Adipocyte (in vitro differentiated cells): ENCODE measurements around the gene GPATCH2.
A peak's percentile ranks its signal among the peaks of the same experiment; 100 is the strongest.
"Not testable (repeated sequence)": the region's sequence is repeated elsewhere in the genome, so short reads cannot be mapped to it uniquely, and the experiment has no call there.

ENCODE experiments used
- DNase-seq: peaks from one replicate; pipeline ENCODE4 v3.0.0-alpha.2; 2015; ENCODE audit warnings: low read depth
- H3K27me3 ChIP-seq: replicated peaks from 2 replicates; pipeline ENCODE4 v1.7.0; 2013; ENCODE audit warnings: mild to moderate bottlenecking, low read length, moderate library complexity; ENCODE audit not compliant: control insufficient read depth, insufficient read depth
- H3K36me3 ChIP-seq: 2 replicates; pipeline ENCODE4 v1.7.0; 2013; ENCODE audit warnings: low read length, mild to moderate bottlenecking, moderate library complexity; ENCODE audit not compliant: control insufficient read depth, insufficient read depth, severe bottlenecking
- H3K4me1 ChIP-seq: 2 replicates; pipeline ENCODE4 v1.7.0; 2013; ENCODE audit warnings: mild to moderate bottlenecking, low read length, moderate library complexity; ENCODE audit not compliant: control insufficient read depth, insufficient read depth
- H3K4me3 ChIP-seq: 2 replicates; pipeline ENCODE4 v1.7.0; 2013; ENCODE audit warnings: mild to moderate bottlenecking, low read length, moderate library complexity
- H3K9ac ChIP-seq: 2 replicates; pipeline ENCODE4 v1.7.0; 2013; ENCODE audit warnings: mild to moderate bottlenecking, low read length, moderate library complexity
- H3K9me3 ChIP-seq: 2 replicates; pipeline ENCODE4 v1.7.0; 2013; ENCODE audit warnings: mild to moderate bottlenecking, low read length, moderate library complexity; ENCODE audit not compliant: control insufficient read depth

The GPATCH2 gene

DNA sequence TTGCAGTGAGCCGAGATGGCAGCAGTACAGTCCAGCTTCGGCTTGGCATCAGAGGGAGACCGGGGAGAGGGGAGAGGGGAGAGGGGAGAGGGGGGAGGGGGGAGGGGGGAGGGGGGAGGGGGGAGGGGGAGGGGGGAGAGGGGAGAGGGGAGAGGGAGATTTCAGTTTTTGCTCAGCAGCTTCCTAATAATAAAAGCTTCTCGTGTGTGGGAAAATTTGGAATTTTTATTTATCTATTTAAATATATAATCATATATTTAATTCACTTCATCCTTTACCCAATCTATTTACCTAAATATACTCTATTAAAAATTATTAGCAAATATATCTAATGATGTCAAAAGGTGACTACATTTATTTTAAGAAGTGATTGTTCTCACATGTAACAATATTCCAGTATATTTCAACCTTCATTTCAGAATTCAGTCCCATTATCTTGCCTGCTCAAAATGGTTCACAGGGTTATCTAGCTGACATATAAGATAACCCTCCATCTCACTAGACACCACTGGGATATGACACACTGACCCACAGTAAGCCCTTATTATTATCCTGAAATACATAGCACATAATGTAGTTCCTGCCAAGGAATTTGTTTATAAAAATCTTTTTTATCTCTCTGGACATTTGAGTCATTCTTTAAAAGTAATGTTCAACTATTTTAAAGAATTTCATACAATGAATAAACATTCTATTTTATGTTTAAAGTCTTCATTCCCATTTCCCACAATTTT, 105.9 kb downstream of the GPATCH2 start:
- Histone ChIP-seq H3K9me3 (no peaks in the 10 kb centered on the region), H3K4me1 (peaks cover 29% of the 10 kb centered on the region), H3K27me3 (no peaks in the 10 kb centered on the region), H3K36me3 (no peaks in the 10 kb centered on the region), H3K4me3 (peak overlapping the region; percentile 67), H3K9ac (peak overlapping the region; percentile 71)
- peak; percentile 48 for DNase-seq

DNA sequence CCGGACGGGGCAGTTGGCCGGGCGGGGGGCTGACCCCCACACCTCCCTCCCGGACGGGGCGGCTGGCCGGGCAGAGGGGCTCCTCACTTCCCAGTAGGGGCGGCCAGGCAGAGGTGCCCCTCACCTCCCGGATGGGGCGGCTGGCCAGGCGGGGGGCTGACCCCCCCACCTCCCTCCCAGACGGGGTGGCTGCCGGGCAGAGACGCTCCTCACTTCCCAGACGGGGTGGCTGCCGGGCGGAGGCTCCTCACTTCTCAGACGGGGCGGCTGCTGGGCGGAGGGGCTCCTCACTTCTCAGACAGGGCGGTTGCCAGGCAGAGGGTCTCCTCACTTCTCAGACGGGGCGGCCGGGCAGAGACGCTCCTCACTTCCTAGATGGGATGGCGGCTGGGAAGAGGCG, 107.0 kb downstream of the GPATCH2 start:
- H3K9ac ChIP-seq, H3K4me3 ChIP-seq, H3K9me3 ChIP-seq, DNase-seq, H3K27me3 ChIP-seq, H3K36me3 ChIP-seq: not testable (repeated sequence)
- peaks cover 29% of the 10 kb centered on the region for H3K4me1 ChIP-seq

DNA sequence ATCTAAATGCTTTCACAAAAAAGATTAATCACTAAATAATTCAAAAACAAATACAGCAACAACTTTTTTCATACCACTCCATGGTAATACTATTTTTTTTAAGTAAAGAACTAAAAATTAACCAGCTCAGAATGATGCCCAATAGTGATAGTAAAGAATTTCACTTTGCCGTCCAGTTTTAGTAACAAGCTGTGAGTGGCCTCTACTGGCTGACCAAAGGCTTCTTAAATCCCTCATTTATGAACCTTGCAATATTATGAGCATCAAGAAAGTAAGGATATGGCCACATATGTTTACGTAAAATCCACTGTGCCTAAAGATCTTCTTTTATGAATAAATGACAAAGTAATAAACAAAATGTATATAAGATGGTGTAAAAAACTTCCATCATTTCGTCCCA, 108.6 kb downstream of the GPATCH2 start:
- no peaks in the 10 kb centered on the region for H3K27me3 ChIP-seq
- H3K4me1 ChIP-seq, result peaks cover 16% of the 10 kb centered on the region
- H3K36me3 ChIP-seq, result no peaks in the 10 kb centered on the region
- H3K9ac ChIP-seq, result no peak overlapping the region
- no peak for DNase-seq
- H3K4me3 ChIP-seq, result no peak overlapping the region
- H3K9me3 ChIP-seq, result no peaks in the 10 kb centered on the region

- Histone ChIP-seq H3K4me3 (no peak overlapping the region), H3K9me3 (no peaks in the 10 kb centered on the region), H3K9ac (no peak overlapping the region), H3K4me1 (peaks cover 10% of the 10 kb centered on the region), H3K27me3 (no peaks in the 10 kb centered on the region), H3K36me3 (no peaks in the 10 kb centered on the region)
- no peak for DNase-seq
Observed at GRCh38 chr1:217521317-217521716, 109.6 kb downstream of the GPATCH2 start.

DNA sequence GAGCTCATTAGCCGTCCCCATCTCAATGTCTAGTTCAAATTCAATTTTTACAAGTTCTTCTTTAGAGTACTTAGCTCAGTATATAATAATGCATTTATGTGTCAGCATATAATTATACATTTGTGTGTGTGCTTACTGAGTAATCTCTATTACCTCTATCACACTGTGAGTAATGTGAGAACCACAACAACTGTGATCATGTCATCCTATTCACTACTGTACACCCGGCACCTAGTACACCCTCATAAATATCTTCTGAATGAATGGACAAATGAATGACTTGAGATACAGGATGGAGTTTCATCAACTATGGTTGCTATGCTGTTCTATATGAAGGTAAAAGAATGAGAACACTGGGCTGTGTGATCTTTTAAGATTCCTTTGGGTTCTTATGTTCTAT, 124.0 kb downstream of the GPATCH2 start:
- Histone ChIP-seq H3K27me3 (no peaks in the 10 kb centered on the region), H3K9me3 (no peaks in the 10 kb centered on the region), H3K9ac (no peak overlapping the region), H3K36me3 (peaks cover 6% of the 10 kb centered on the region), H3K4me1 (no peaks in the 10 kb centered on the region), H3K4me3 (no peak overlapping the region)
- no peak for DNase-seq

GRCh38 chr1:217498209-217498608, 132.7 kb downstream of the GPATCH2 start:
- Histone ChIP-seq H3K9me3 (no peaks in the 10 kb centered on the region), H3K4me3 (no peak overlapping the region), H3K27me3 (no peaks in the 10 kb centered on the region), H3K36me3 (peaks cover 16% of the 10 kb centered on the region), H3K9ac (no peak overlapping the region), H3K4me1 (no peaks in the 10 kb centered on the region)
- DNase-seq, result no peak

DNA sequence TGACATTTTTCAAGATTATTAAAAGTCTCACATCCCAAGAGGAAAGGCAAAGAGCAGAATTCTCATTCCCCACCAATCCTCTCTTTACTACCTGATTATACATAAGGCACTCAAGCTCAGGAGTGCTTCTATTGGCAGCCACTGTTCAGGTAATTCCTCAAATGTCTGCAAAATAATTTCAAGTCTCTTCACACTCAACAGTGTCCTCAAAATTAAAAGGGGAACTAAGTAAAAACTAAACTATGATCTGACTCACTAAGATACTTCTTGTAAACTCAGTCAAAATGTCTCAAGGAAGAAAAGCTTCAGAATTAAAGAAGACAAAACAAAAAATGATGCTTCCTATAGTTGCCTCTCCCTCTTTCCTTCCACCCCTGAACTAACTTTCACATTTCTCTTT, 135.6 kb downstream of the GPATCH2 start:
- no peak overlapping the region for H3K4me3 ChIP-seq
- no peaks in the 10 kb centered on the region for H3K9me3 ChIP-seq
- H3K36me3 ChIP-seq, result peaks cover 18% of the 10 kb centered on the region
- no peak overlapping the region for H3K9ac ChIP-seq
- no peaks in the 10 kb centered on the region for H3K27me3 ChIP-seq
- DNase-seq, result no peak
- H3K4me1 ChIP-seq, result no peaks in the 10 kb centered on the region

- H3K27me3 ChIP-seq, result no peaks in the 10 kb centered on the region
- DNase-seq, result no peak
Observed at GRCh38 chr1:217494767-217495166, 136.1 kb downstream of the GPATCH2 start.

DNA sequence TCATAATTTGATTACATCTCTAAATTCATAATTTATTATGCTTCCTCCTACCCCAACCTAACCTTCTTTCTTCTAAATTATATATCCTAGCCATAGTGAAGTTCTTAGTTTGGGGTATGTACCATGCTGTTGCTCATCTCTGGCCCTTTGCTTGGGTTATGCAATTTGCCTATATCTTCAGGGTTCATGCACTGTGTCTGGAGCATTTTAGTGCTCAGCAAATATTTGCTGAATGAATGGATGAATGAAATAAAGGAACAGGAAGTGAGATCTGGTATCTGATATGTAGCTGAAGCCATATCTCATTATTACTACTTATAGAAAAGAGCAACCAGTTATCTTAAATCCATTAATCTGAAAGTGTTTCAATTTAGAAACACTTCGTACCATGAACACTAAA, 137.6 kb downstream of the GPATCH2 start:
- no peak overlapping the region for H3K9ac ChIP-seq
- no peaks in the 10 kb centered on the region for H3K4me1 ChIP-seq
- no peak overlapping the region for H3K4me3 ChIP-seq
- H3K36me3 ChIP-seq, result peaks cover 25% of the 10 kb centered on the region
- no peaks in the 10 kb centered on the region for H3K27me3 ChIP-seq
- DNase-seq, result no peak
- no peaks in the 10 kb centered on the region for H3K9me3 ChIP-seq

More at GRCh38 chr1:217494767-217495166, 136.1 kb downstream of the GPATCH2 start:
- Histone ChIP-seq H3K4me1 (no peaks in the 10 kb centered on the region), H3K9ac (no peak overlapping the region), H3K36me3 (peaks cover 21% of the 10 kb centered on the region), H3K9me3 (no peaks in the 10 kb centered on the region), H3K4me3 (no peak overlapping the region)

DNA sequence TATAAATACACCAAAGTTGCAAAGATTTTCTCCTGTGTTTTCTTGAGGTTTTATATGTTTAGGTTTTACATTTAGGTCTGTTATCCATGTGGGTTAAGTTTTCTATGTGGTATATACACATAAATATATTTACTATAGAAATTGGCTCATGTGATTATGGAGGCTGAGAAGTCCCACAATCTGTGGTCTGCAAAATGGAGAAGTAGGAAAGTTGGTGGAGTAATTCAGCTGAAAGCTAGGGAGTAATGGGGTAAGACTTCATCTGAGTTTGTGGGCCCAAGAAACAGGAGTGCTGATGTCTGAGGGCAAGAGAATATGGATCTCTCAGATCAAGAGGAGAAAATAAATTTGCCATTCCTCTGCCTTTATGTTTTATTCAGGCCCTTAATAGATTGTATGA, 146.0 kb downstream of the GPATCH2 start:
- Histone ChIP-seq H3K27me3 (no peaks in the 10 kb centered on the region), H3K9me3 (peaks cover 2% of the 10 kb centered on the region), H3K4me3 (no peak overlapping the region), H3K9ac (no peak overlapping the region), H3K36me3 (peaks cover 21% of the 10 kb centered on the region), H3K4me1 (peaks cover 5% of the 10 kb centered on the region)
- no peak for DNase-seq

DNA sequence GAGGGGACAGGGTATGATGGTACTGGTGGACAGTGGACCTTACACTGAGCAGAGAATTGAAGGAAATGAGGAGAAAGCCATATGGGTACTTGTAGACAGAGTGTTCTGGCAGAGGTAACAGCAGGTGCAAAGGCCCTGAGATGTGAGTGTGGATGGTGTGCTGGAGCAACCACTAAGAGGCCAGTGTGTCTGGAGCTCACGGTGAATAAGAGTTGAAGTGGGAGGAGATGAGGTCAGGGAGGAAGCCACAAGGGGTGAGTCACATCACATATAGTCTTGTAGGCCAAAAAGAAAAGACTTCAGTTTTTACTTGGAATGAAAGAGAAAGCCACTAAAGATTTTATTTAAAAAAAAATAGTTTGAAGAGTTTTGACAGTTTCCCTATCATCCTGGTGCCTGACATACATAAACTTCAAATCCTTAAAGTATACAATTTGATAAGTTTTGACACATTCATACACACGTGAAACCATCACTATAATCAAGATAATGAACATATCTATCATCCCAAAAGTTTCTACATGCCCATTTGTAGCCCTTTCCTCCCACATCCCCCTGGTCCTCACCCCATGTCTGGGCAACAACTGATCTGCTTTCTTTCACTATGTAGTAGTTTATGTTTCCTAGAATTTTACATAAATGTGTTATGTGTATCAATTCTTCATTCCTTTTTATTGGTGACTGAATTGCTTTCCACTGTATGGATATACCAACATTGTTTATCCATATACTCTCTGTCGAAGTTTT, 148.4 kb downstream of the GPATCH2 start:
- no peaks in the 10 kb centered on the region for H3K27me3 ChIP-seq
- peaks cover 23% of the 10 kb centered on the region for H3K36me3 ChIP-seq
- peaks cover 5% of the 10 kb centered on the region for H3K4me1 ChIP-seq
- DNase-seq, result peak; percentile 50
- H3K9ac ChIP-seq, result no peak overlapping the region
- no peak overlapping the region for H3K4me3 ChIP-seq
- H3K9me3 ChIP-seq, result peaks cover 8% of the 10 kb centered on the region
